Measurements from ENCODE around the gene PCBD1. TPM values are rescaled to one million over a fixed set of nuclear protein-coding genes. Genes with fewer than 3 reads are reported as not detected.

PCBD1 gene
- total RNA-seq (13.3 and 14.1 TPM in 2 replicates), polyA plus RNA-seq (4.1 and 6.7 TPM in 2 replicates), polyA minus RNA-seq (5.2 and 5.7 TPM in 2 replicates)
- 11.6 TPM for total RNA-seq (2013)

DNA sequence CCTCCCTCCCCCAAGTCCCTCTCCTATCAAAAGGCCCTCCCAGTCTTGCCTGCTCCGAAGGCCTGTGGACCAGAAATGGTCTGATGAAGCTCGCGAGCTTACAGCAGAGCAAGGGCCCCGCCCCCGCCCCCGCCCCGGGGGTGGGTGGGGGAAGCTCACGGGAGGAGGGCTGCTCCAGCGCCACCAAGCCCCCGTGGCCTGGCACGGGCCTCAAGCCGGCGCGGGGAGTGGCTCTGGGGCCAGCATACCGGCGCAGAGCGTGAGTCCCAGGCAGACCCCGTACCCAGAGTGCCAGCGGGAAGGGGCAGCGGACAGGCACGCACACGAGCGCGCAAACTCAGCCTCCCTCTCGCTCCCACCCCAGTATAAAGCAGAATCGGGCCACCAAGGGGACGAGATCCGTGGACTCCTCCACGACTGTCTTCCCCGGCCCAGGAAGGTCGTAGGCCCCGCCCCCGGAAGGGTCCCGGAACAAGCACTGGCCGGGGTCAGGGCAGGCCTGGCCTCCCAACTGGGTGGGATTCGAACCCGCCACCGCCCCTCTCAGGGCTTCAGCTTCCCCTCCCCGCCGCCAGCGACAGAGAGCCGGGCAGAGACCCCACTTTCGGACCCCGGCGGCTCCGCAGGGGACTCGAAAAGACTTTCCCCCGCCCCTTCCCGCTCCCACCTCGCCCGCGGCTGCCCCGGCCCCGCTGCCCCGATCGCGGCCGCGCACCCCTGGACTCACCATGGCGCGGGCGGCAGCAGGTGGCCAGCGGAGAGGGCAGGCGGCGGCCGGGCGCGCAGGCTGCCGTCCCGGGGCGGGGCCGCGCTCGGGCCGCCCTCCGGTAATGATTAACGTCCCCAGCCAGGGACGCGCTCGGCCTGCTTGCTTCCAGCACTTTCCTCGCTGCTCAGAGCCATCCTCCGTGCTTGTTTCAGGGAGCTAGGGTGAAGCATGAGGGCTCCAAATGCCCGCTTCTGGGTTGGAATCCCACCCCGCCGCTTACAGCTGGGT, at the start of gene PCBD1:
Gene PCBD1 (minus strand): TSS at position 762 of the 997 bp plus-strand sequence. CDS start 32 bp downstream, at position 730.
- no peaks in the 10 kb centered on the region for H3K79me2 ChIP-seq (ENCODE audit: control insufficient read depth, insufficient read depth, low read length)
- no peaks in the 10 kb centered on the region for H4K20me1 ChIP-seq (ENCODE audit: control insufficient read depth, insufficient read depth, low read length, poor library complexity, severe bottlenecking)
- no peaks in the 10 kb centered on the region for H3K9me3 Mint-ChIP-seq (ENCODE audit: insufficient read depth)
- H3K4me3 Mint-ChIP-seq = peak within 1 kb of the TSS; percentile 87
- ATAC-seq (ENCODE audit: low read depth) (peak; percentile 93), DNase-seq (peak; percentile 78)
- peak within 1 kb of the TSS; percentile 63 to 84 for H3K27ac ChIP-seq (ENCODE audit: low read length in 2 of 2)
- H3K4me1 Mint-ChIP-seq = peaks cover 5% of the 10 kb centered on the region
- peak within 1 kb of the TSS; percentile 89 for H3K9ac ChIP-seq (ENCODE audit: low read length)
- no peaks in the 10 kb centered on the region for H3K27me3 Mint-ChIP-seq
- H3K4me2 ChIP-seq (replicated peaks; ENCODE audit: low read depth, low read length, poor library complexity, severe bottlenecking) = peak within 1 kb of the TSS; percentile 94
- no peaks in the 10 kb centered on the region for H3K27me3 ChIP-seq (replicated peaks in 1 of 4; ENCODE audit: control extremely low read depth in 1 of 4, control insufficient read depth in 3 of 4, insufficient read depth in 4 of 4, low read length in 3 of 4)
- intact Hi-C loops (cut with micrococcal nuclease) = loop anchor here (2.0 to 5.0 kb wide), 2 partner anchors 73 to 656 kb away; partner anchors contain the start of genes PPA1 and SGPL1
- H3K36me3 ChIP-seq (replicated peaks in 1 of 2; ENCODE audit: control extremely low read depth in 1 of 2, control insufficient read depth in 1 of 2, extremely low read depth in 1 of 2, insufficient read depth in 2 of 2, low read length in 1 of 2) = peaks cover 0 to 4% of the 10 kb centered on the region in 2 experiments
- no peak for TF ChIP-seq EZH2 (IDR thresholded peaks at IDR 0.05; ENCODE audit: borderline replicate concordance, insufficient read depth, low read depth, low read length, poor library complexity, severe bottlenecking)
- TF ChIP-seq, protein P1, sequence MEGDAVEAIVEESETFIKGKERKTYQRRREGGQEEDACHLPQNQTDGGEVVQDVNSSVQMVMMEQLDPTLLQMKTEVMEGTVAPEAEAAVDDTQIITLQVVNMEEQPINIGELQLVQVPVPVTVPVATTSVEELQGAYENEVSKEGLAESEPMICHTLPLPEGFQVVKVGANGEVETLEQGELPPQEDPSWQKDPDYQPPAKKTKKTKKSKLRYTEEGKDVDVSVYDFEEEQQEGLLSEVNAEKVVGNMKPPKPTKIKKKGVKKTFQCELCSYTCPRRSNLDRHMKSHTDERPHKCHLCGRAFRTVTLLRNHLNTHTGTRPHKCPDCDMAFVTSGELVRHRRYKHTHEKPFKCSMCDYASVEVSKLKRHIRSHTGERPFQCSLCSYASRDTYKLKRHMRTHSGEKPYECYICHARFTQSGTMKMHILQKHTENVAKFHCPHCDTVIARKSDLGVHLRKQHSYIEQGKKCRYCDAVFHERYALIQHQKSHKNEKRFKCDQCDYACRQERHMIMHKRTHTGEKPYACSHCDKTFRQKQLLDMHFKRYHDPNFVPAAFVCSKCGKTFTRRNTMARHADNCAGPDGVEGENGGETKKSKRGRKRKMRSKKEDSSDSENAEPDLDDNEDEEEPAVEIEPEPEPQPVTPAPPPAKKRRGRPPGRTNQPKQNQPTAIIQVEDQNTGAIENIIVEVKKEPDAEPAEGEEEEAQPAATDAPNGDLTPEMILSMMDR (IDR thresholded peaks at IDR 0.05) = no peak
- POLR2A ChIA-PET = interaction anchor here (0.6 kb wide), 1 partner anchor 14 kb away, joined by 3 read pairs; no protein-coding TSS in a partner anchor
- WGBS (ENCODE audit: insufficient coverage) = under 1% methylated on average over 82 of the region's 85 CpGs
- H2AFZ ChIP-seq (ENCODE audit: insufficient read depth, low read depth, low read length, poor library complexity, severe bottlenecking) = peak within 1 kb of the TSS; percentile 98
- H3K27ac Mint-ChIP-seq = peak within 1 kb of the TSS; percentile 89
- CTCF ChIA-PET = interaction anchor here (1.1 to 3.0 kb wide), 5 partner anchors 11 to 73 kb away, joined by 3 to 12 read pairs (median 4); no protein-coding TSS in a partner anchor
- H3K9me3 ChIP-seq (ENCODE audit: control extremely low read depth in 1 of 3, control insufficient read depth in 2 of 3, insufficient read depth in 1 of 3, low read length in 2 of 3) = no peaks in the 10 kb centered on the region
- H3K4me3 ChIP-seq (ENCODE audit: control extremely low read depth in 1 of 5, extremely low read depth in 1 of 5, insufficient read depth in 1 of 5, low read depth in 2 of 5, low read length in 4 of 5) = peak within 1 kb of the TSS; percentile 26 to 88 (median 76)
- H3K4me1 ChIP-seq (ENCODE audit: control insufficient read depth in 2 of 2, insufficient read depth in 2 of 2, low read length in 2 of 2) = peaks cover 5 to 11% of the 10 kb centered on the region in 2 donors
